GM18907 (cell line): ENCODE results near the gene SIMC1.
A peak's percentile ranks its signal among the peaks of the same experiment; 100 is the strongest.

Experiments used
- ATAC-seq: cut with Tn5 transposase; IDR thresholded peaks from one replicate; pipeline ENCODE4 v1.9.1; 2021; ENCODE audit warnings: mild to moderate bottlenecking, moderate library complexity; ENCODE audit not compliant: unreplicated experiment

SIMC1 gene

GRCh38 chr5:176361437-176362232 is 123.4 kb downstream of the SIMC1 start, which contains the start of gene KIAA1191:
KIAA1191 (minus strand) TSS chr5:176361764; CDS start chr5:176359508, 2,256 bp downstream.
- ATAC-seq: peak; percentile 92

- ATAC-seq: peak; percentile 15
Observed at GRCh38 chr5:176362233-176362490, 123.9 kb downstream of the SIMC1 start.

- no peak for ATAC-seq
Observed at GRCh38 chr5:176364765-176365350, 126.6 kb downstream of the SIMC1 start.

GRCh38 chr5:176365351-176366231 is 127.4 kb downstream of the SIMC1 start, which contains the start of gene ARL10:
ARL10 (plus strand) TSS chr5:176365487; CDS start chr5:176365564, 77 bp downstream.
- ATAC-seq: peak; percentile 34

GRCh38 chr5:176366232-176366894 is 128.1 kb downstream of the SIMC1 start:
- ATAC-seq: no peak

- no peak for ATAC-seq
Observed at GRCh38 chr5:176368726-176369125, 130.5 kb downstream of the SIMC1 start.

GRCh38 chr5:176369934-176370711 is 131.9 kb downstream of the SIMC1 start:
- no peak for ATAC-seq

- ATAC-seq: no peak
Observed at GRCh38 chr5:176371621-176372539, 133.7 kb downstream of the SIMC1 start.

- no peak for ATAC-seq
Observed at GRCh38 chr5:176373100-176373818, 135.0 kb downstream of the SIMC1 start.

GRCh38 chr5:176379881-176380280 is 141.7 kb downstream of the SIMC1 start:
- ATAC-seq: no peak

GRCh38 chr5:176381423-176381822 is 143.2 kb downstream of the SIMC1 start:
- no peak for ATAC-seq

- no peak for ATAC-seq
Observed at GRCh38 chr5:176381979-176382378, 143.8 kb downstream of the SIMC1 start.

GRCh38 chr5:176382721-176383120 is 144.5 kb downstream of the SIMC1 start:
- no peak for ATAC-seq

- ATAC-seq: no peak
Observed at GRCh38 chr5:176383248-176383905, 145.2 kb downstream of the SIMC1 start.

- no peak for ATAC-seq
Observed at GRCh38 chr5:176383961-176384360, 145.7 kb downstream of the SIMC1 start.

- ATAC-seq: no peak
Observed at GRCh38 chr5:176384366-176384930, 146.2 kb downstream of the SIMC1 start.

- ATAC-seq: no peak
Observed at GRCh38 chr5:176384991-176385390, 146.8 kb downstream of the SIMC1 start.

GRCh38 chr5:176386491-176386890 is 148.3 kb downstream of the SIMC1 start:
- no peak for ATAC-seq
